ENCODE data around the gene KRT6C. TPM values are rescaled to one million over a fixed set of nuclear protein-coding genes. Genes with fewer than 3 reads are reported as not detected.

The KRT6C gene
- not detected for polyA plus RNA-seq (2013, experiment 1 of 2)
- not detected for polyA plus RNA-seq (2013, experiment 2 of 2)

GRCh38 chr12:52473768-52474167, at the start of gene KRT6C:
Gene KRT6C, minus strand, starts transcription at chr12:52473805. Its CDS starts 68 bp downstream, at chr12:52473737.
- Histone ChIP-seq H3K4me3 (ENCODE audit: low read length) (no peak within 1 kb of the TSS), H3K9ac (ENCODE audit: low read depth, low read length) (no peak within 1 kb of the TSS)
- WGBS: 95% methylated on average over 4 of the region's 4 CpGs

GRCh38 chr12:52522346-52523011, 48.9 kb upstream of the KRT6C start:
- Histone ChIP-seq H3K4me1 (ENCODE audit: insufficient read depth, low read length) (peaks cover 9% of the 10 kb centered on the region; the same call in 1 of the 2 replicates), H3K36me3 (ENCODE audit: insufficient read depth, low read length) (no peaks in the 10 kb centered on the region), H3K9me3 (ENCODE audit: insufficient read depth, low read depth, low read length) (no peaks in the 10 kb centered on the region), H3K27me3 (ENCODE audit: insufficient read depth, low read length) (no peaks in the 10 kb centered on the region), H3K27ac (ENCODE audit: low read depth, low read length) (no peak overlapping the region), H3K9ac (ENCODE audit: low read depth, low read length) (no peak overlapping the region), H3K4me3 (ENCODE audit: low read length) (no peak overlapping the region)
- 89% methylated on average over 10 of the region's 10 CpGs for WGBS

More at GRCh38 chr12:52473768-52474167, at the start of gene KRT6C:
- Histone ChIP-seq H3K27me3 (ENCODE audit: insufficient read depth, low read length) (no peaks in the 10 kb centered on the region), H3K4me1 (ENCODE audit: insufficient read depth, low read length) (no peaks in the 10 kb centered on the region), H3K9me3 (ENCODE audit: insufficient read depth, low read depth, low read length) (no peaks in the 10 kb centered on the region), H3K36me3 (ENCODE audit: insufficient read depth, low read length) (no peaks in the 10 kb centered on the region), H3K27ac (ENCODE audit: low read depth, low read length) (no peak within 1 kb of the TSS)

GRCh38 chr12:52521568-52522266, 48.1 kb upstream of the KRT6C start:
- Histone ChIP-seq H3K9me3 (ENCODE audit: insufficient read depth, low read depth, low read length) (no peaks in the 10 kb centered on the region), H3K27ac (ENCODE audit: low read depth, low read length) (no peak overlapping the region), H3K36me3 (ENCODE audit: insufficient read depth, low read length) (no peaks in the 10 kb centered on the region), H3K4me1 (ENCODE audit: insufficient read depth, low read length) (peaks cover 9% of the 10 kb centered on the region; the same call in 1 of the 2 replicates), H3K9ac (ENCODE audit: low read depth, low read length) (no peak overlapping the region), H3K4me3 (ENCODE audit: low read length) (no peak overlapping the region), H3K27me3 (ENCODE audit: insufficient read depth, low read length) (no peaks in the 10 kb centered on the region)
- 87% methylated on average over 10 of the region's 10 CpGs for WGBS

GRCh38 chr12:52521175-52521567, 47.6 kb upstream of the KRT6C start:
- Histone ChIP-seq H3K4me3 (ENCODE audit: low read length) (no peak overlapping the region), H3K9ac (ENCODE audit: low read depth, low read length) (no peak overlapping the region), H3K27me3 (ENCODE audit: insufficient read depth, low read length) (no peaks in the 10 kb centered on the region), H3K27ac (ENCODE audit: low read depth, low read length) (no peak overlapping the region), H3K9me3 (ENCODE audit: insufficient read depth, low read depth, low read length) (no peaks in the 10 kb centered on the region), H3K4me1 (ENCODE audit: insufficient read depth, low read length) (peaks cover 9% of the 10 kb centered on the region; the same call in 1 of the 2 replicates), H3K36me3 (ENCODE audit: insufficient read depth, low read length) (no peaks in the 10 kb centered on the region)
- 87% methylated on average over 10 of the region's 10 CpGs for WGBS

GRCh38 chr12:52519826-52520662, 46.4 kb upstream of the KRT6C start, which contains the start of gene KRT5:
Gene KRT5, minus strand, starts transcription at chr12:52520394. Its CDS starts 98 bp downstream, at chr12:52520296.
- no peak within 1 kb of the TSS for H3K27ac ChIP-seq (ENCODE audit: low read depth, low read length)
- no peaks in the 10 kb centered on the region for H3K9me3 ChIP-seq (ENCODE audit: insufficient read depth, low read depth, low read length)
- H3K27me3 ChIP-seq (ENCODE audit: insufficient read depth, low read length): no peaks in the 10 kb centered on the region
- H3K9ac ChIP-seq (ENCODE audit: low read depth, low read length): no peak within 1 kb of the TSS
- H3K4me3 ChIP-seq (ENCODE audit: low read length): no peak within 1 kb of the TSS
- peaks cover 9% of the 10 kb centered on the region; the same call in 1 of the 2 replicates for H3K4me1 ChIP-seq (ENCODE audit: insufficient read depth, low read length)
- 93% methylated on average over 29 of the region's 29 CpGs for WGBS
- H3K36me3 ChIP-seq (ENCODE audit: insufficient read depth, low read length): no peaks in the 10 kb centered on the region

GRCh38 chr12:52519387-52519703, 45.7 kb upstream of the KRT6C start:
- H3K27me3 ChIP-seq (ENCODE audit: insufficient read depth, low read length): no peaks in the 10 kb centered on the region
- H3K4me3 ChIP-seq (ENCODE audit: low read length): no peak overlapping the region
- no peaks in the 10 kb centered on the region for H3K9me3 ChIP-seq (ENCODE audit: insufficient read depth, low read depth, low read length)
- H3K4me1 ChIP-seq (ENCODE audit: insufficient read depth, low read length): peaks cover 9% of the 10 kb centered on the region; the same call in 1 of the 2 replicates
- H3K36me3 ChIP-seq (ENCODE audit: insufficient read depth, low read length): no peaks in the 10 kb centered on the region
- no peak overlapping the region for H3K9ac ChIP-seq (ENCODE audit: low read depth, low read length)
- 99% methylated on average over 3 of the region's 3 CpGs for WGBS
- no peak overlapping the region for H3K27ac ChIP-seq (ENCODE audit: low read depth, low read length)

GRCh38 chr12:52518574-52519386, 45.2 kb upstream of the KRT6C start:
- Histone ChIP-seq H3K36me3 (ENCODE audit: insufficient read depth, low read length) (no peaks in the 10 kb centered on the region), H3K9me3 (ENCODE audit: insufficient read depth, low read depth, low read length) (no peaks in the 10 kb centered on the region), H3K4me1 (ENCODE audit: insufficient read depth, low read length) (peaks cover 9% of the 10 kb centered on the region; the same call in 1 of the 2 replicates), H3K27ac (ENCODE audit: low read depth, low read length) (no peak overlapping the region), H3K27me3 (ENCODE audit: insufficient read depth, low read length) (no peaks in the 10 kb centered on the region), H3K4me3 (ENCODE audit: low read length) (no peak overlapping the region), H3K9ac (ENCODE audit: low read depth, low read length) (no peak overlapping the region)
- 89% methylated on average over 8 of the region's 8 CpGs for WGBS

- Histone ChIP-seq H3K27me3 (ENCODE audit: insufficient read depth, low read length) (no peaks in the 10 kb centered on the region), H3K36me3 (ENCODE audit: insufficient read depth, low read length) (no peaks in the 10 kb centered on the region), H3K9me3 (ENCODE audit: insufficient read depth, low read depth, low read length) (no peaks in the 10 kb centered on the region), H3K27ac (ENCODE audit: low read depth, low read length) (no peak overlapping the region), H3K4me3 (ENCODE audit: low read length) (no peak overlapping the region), H3K9ac (ENCODE audit: low read depth, low read length) (no peak overlapping the region), H3K4me1 (ENCODE audit: insufficient read depth, low read length) (peaks cover 9% of the 10 kb centered on the region; the same call in 1 of the 2 replicates)
- 92% methylated on average over 4 of the region's 5 CpGs for WGBS
Observed at GRCh38 chr12:52517888-52518287, 44.3 kb upstream of the KRT6C start.

GRCh38 chr12:52517005-52517835, 43.6 kb upstream of the KRT6C start:
- no peak overlapping the region for H3K9ac ChIP-seq (ENCODE audit: low read depth, low read length)
- no peaks in the 10 kb centered on the region for H3K36me3 ChIP-seq (ENCODE audit: insufficient read depth, low read length)
- H3K9me3 ChIP-seq (ENCODE audit: insufficient read depth, low read depth, low read length): no peaks in the 10 kb centered on the region
- H3K27me3 ChIP-seq (ENCODE audit: insufficient read depth, low read length): no peaks in the 10 kb centered on the region
- 97% methylated on average over 13 of the region's 14 CpGs for WGBS
- no peak overlapping the region for H3K4me3 ChIP-seq (ENCODE audit: low read length)
- peaks cover 9% of the 10 kb centered on the region; the same call in 1 of the 2 replicates for H3K4me1 ChIP-seq (ENCODE audit: insufficient read depth, low read length)
- no peak overlapping the region for H3K27ac ChIP-seq (ENCODE audit: low read depth, low read length)
